Measurements from ENCODE around the gene PRAMEF1.
"Not testable (repeated sequence)": the region's sequence is repeated elsewhere in the genome, so short reads cannot be mapped to it uniquely, and the experiment has no call there.

The PRAMEF1 gene, protein sequence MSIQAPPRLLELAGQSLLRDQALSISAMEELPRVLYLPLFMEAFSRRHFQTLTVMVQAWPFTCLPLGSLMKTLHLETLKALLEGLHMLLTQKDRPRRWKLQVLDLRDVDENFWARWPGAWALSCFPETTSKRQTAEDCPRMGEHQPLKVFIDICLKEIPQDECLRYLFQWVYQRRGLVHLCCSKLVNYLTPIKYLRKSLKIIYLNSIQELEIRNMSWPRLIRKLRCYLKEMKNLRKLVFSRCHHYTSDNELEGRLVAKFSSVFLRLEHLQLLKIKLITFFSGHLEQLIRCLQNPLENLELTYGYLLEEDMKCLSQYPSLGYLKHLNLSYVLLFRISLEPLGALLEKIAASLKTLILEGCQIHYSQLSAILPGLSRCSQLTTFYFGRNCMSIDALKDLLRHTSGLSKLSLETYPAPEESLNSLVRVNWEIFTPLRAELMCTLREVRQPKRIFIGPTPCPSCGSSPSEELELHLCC

DNA sequence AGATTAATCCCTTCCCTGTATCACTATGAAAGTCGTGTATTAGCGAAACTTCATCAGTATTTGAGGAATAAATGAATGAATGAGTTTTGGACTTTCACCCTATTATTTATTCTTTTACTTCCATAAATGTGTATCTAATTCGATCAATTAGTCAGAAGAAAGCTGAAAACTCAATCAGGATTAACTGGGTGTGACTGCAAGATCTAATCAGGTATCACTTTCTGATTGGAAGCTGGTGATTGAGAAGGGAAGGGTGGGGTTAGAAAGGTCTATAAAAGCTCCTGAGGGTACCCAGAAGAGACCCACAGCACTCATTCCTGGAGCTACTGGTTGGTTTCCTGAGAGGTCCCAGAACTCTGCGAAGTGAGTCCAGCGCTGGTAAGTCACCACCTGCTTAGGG, at the start of gene PRAMEF1:
TSS of gene PRAMEF1 (plus strand) at position 301 of the 400 bp plus-strand sequence. CDS start 1,831 bp downstream, outside the sequence.
- in situ Hi-C loops (cut with MboI; ENCODE audit: low sequenced_read_pairs), result not testable (repeated sequence)

DNA sequence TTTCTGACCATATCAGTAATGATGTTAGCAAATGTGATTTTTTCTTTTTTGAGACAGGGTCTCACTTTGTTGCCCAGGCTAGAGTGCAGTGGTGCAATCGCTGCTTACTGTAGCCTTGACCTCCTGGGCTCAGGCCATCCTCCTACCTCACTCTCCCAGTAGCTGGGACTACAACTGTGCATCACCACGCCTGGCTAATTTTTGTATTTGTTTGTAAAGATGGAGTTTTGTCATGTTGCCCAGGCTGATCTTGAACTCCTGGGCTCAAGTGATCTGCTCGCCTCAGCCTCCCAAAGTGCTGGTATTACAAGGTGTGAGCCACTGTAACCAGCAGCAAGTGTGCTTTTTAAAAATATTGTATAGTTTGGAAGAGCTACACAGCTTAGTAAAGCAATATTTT, 49.3 kb upstream of the PRAMEF1 start:
- in situ Hi-C loops (cut with MboI; ENCODE audit: low sequenced_read_pairs), result no loop called here

DNA sequence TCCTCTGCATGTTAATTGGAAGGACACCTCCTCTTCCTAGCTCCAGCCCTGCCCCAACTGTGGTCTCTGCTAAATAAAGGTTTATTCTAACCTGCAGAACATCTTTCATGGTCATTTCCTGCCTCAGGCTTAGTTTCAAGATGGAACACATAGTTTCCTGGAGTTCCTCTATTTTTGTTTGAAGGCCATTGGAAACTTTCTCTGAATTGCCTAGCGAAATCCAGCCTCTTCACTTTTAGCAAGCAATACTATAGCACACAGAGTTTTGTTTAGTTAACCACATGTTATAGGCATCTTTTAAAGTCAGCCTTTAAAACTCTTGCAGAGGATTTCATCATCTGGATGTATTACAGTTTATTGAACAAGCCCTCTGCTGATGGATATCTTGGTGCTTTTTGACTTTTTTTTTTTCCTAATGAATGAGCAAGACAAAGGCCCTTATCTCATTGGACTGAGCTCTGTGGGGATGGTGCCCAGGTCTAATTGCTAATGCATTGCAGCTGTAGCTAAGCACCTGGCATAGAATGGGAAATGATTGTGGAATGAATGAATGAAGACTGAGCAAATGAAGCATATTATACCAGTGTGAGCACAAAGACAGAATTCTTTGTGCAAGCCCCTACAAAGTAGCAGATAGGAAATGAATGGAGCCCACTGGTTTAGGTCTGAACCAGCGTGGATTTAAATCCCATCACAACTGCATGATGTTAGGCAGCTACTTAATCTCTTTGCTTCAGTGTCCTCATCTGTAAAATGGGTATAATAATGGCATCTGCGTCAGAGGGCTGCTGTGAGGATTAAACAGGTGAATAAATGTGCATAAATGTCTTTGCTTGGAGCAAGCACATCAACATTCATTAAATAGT, 45.8 kb upstream of the PRAMEF1 start:
- in situ Hi-C loops (cut with MboI; ENCODE audit: low sequenced_read_pairs), result no loop called here

DNA sequence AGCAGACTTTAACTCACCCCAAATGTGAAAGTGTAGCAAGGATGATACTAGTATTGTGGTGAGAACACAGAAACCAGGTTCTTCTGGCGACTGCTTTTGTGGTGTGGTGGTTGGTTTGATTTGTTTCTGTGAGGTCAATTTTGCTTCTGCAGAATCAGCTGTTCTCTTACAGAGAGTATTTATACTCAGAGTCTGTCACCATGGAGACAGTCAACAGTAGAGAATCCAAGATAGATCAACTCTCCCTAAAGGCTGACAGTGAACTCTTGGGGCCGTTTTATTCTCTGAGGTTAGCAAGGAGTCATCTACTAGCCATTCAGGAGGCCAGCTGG, 45.2 kb upstream of the PRAMEF1 start, which contains the start of gene CFAP107:
TSS of gene CFAP107 (plus strand) at position 209 of the 332 bp plus-strand sequence. CDS start 231 bp downstream, outside the sequence.
- in situ Hi-C loops (cut with MboI; ENCODE audit: low sequenced_read_pairs), result no loop called here

DNA sequence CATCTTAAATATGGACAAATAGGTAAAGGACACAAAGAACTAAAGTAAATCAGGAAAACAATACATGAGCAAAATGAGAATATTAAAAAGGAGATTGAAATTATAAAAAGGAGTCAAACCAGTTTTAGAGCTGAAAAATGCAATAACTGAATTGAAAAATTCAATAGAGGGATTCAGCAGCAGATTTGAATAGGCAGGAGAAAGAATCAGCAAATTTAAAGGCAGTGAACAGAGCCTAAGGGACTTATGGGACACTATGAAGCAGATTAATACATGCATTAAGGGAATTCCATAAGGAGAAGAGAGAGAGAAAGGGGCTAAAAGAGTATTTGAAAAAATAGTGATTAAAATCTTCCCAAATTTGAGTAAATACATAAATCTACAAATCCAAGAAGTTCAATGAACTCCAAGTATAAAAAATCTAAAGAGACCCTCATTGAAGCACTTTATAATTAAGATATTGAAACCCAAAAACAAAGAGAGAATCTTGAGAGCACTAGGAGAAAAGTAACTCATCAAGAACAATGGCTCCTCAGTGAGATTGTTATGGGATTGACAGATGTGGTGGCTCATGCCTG, 42.3 kb upstream of the PRAMEF1 start:
- in situ Hi-C loops (cut with MboI; ENCODE audit: low sequenced_read_pairs), result no loop called here

DNA sequence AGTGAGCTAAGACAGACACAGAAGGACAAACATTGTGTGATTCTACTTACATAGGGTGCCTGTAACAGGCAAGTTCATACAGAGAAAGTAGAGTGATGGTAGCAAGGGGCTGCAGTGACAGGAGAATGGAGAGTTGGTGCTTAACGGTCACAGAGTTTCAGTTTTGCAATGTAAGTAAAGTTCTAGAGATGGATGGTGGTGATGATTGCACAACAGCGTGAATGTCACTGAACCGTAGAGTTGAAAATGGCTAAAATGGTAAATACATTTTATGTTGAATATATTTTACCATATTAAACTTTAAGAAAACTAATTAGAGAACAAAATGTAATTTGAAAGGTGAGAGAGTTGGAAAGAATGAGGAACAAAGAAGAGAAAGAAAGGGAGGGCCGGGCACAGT, 36.5 kb upstream of the PRAMEF1 start:
- in situ Hi-C loops (cut with MboI; ENCODE audit: low sequenced_read_pairs), result no loop called here

DNA sequence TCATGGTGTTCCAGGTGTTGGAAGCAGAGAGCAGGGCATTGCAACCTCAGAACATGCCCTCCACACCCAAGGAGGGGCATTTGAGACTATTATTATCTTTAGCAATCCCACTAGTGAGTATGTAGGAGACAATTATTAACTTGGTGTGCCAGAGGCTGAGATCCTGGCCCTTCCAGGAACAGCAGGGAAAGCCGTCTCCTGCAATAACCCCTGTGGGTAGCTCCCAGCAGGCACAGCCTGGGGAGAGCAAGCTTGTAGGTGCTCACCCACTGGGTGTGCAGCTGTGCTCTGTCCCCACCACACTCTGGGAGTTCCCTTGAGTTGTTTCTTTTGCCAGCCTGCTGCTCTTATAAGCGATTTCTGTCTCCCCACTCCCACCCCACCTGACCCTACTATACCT, 34.9 kb upstream of the PRAMEF1 start:
- in situ Hi-C loops (cut with MboI; ENCODE audit: low sequenced_read_pairs), result no loop called here

DNA sequence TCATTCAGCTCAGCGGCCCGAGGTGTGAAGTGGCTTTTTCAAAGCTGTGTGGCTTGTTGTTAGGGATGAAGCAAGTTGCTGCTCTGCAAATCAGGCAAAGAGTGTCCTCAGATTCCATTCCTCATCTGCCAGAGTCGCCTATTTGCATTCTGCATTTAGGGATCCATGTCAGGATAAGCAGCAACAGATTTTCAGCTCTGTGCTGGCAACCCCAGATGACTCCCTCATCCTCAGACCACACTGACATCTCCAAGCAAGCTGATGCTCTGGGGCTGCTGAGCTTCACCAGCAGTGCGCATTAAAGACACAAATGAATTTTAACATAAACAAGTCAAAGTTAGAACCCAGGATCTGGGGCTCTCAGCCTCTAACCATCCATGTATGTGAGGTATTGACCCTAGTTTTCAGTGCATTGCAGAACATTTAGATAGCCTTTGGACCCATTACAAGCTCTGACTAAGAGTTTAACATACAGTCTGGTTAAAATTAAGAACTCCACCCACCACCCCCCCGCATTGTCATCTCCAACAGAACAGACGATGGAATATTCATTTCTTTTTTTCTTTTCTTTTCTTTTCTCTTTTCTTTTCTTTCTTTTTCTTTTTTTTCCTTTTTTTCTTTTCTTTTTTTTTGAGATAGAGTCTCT, 34.3 kb upstream of the PRAMEF1 start:
- in situ Hi-C loops (cut with MboI; ENCODE audit: low sequenced_read_pairs), result no loop called here

DNA sequence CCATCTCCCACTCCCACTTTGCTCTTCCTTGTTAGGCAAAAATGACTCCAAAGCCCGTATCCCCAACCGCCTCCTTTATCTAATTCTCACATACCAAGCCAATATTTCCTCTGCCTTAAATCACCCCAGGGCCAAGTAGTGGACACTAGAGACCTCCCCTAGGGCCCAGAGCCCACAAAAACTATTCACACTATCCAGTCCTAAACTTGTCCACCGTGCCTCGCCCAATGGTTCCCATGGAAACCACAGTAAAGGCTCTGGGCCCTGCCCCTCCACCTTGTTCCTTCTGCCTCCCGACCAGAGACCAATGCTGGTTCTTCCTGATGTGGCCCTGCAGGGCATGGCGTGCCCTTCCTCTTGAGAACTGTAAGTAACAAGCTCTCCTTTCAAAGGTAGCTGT, 33.4 kb upstream of the PRAMEF1 start:
- in situ Hi-C loops (cut with MboI; ENCODE audit: low sequenced_read_pairs), result no loop called here

DNA sequence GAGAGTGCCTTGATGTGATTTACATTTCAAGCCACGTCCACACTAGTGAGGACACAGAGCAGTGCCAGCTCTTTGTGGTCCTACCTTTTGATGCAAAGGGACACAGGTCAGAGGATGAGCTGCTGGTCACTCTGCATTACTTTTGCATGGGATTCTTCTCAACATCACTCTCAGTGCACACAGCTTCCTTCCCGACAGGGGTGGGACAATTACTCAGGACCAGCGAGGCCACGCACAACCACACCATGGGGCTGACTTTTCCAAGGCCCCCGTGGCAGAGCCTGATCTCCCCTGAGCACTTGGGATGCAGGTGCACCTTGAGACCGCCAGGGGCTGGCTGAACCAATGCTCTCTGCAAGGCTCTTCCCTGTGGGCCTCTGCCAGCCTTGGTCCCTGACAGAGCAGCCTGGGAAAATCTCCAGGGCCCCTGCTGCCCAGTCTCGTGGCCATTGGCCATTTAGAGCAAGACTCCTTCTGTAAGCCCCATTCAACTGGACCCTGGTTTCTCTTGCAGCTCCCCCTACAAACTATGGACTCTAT, 30.9 kb upstream of the PRAMEF1 start:
- in situ Hi-C loops (cut with MboI; ENCODE audit: low sequenced_read_pairs), result no loop called here

DNA sequence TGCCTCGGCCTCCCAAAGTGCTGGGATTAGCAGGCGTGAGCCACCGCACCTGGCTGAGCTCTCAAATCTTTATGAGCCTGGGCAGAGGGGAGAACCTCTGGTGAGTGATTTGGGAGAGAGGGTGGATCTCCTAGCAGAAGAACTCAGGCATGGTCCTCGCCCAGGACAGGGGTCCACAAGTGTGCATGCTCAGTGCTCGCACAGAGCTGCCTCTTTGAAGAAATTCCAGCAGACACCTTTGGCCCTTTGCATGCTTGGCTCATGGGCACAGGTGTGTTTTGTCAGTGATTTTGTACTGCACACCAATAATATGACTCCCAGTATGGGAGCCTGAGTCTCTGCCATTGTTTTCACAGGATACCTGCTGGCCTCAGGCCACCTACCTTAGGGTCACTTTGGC, 29.4 kb upstream of the PRAMEF1 start:
- in situ Hi-C loops (cut with MboI; ENCODE audit: low sequenced_read_pairs), result no loop called here

DNA sequence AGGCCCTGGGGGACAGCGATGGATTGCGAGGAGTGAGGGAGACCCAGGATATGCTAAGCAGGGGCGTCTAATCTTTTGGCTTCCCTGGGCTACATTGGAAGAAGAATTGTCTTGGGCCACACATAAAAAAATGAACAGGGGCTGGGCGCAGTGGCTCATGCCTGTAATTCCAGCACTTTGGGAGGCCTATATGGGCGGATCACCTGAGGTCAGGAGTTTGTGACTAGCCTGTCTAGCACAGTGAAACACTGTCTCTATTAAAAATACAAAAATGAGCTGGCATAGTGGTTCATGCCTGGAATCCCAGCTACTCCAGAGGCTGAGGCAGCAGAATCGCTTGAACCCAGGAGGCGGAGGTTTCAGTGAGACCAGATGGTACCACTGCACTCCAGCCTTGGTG, 28.4 kb upstream of the PRAMEF1 start:
- in situ Hi-C loops (cut with MboI; ENCODE audit: low sequenced_read_pairs), result no loop called here

DNA sequence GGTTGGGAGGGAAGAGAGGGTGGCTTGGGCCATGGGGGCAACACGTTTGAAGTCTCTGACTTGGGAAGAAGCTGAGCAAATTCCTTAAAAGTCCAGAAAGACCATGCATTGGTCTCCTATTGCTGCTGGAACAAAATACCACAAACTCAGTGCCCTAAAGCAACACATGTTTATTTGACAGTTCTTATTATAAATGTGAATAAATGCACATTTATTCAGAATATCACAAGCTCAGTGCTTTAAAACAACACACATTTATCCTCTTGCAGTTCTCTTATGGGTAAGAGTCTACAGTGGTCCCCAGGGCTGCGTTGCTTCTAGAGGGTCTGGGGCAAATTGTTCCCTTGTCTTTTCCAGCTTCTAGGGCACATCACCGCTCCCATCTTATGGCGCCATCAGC, 27.7 kb upstream of the PRAMEF1 start:
- in situ Hi-C loops (cut with MboI; ENCODE audit: low sequenced_read_pairs), result no loop called here

DNA sequence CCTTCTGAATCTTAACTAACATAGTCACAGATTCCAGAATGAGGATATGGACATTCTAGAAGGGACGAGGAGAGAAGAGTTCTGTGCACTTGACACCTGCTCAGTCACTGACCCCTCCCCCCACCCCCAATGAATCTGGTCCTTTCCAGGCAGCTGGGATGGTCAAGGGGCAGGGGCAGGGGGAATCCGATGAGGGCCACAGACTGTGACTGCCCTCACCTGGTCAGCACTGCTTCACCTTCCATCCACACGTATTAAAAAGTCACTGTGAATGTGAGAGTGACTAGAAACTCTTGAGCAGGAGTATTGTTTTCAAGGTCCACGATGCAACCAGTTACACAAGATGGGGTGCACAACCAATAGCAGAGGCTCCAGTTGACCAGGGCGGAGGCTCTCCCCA, 27.2 kb upstream of the PRAMEF1 start:
- in situ Hi-C loops (cut with MboI; ENCODE audit: low sequenced_read_pairs), result no loop called here

DNA sequence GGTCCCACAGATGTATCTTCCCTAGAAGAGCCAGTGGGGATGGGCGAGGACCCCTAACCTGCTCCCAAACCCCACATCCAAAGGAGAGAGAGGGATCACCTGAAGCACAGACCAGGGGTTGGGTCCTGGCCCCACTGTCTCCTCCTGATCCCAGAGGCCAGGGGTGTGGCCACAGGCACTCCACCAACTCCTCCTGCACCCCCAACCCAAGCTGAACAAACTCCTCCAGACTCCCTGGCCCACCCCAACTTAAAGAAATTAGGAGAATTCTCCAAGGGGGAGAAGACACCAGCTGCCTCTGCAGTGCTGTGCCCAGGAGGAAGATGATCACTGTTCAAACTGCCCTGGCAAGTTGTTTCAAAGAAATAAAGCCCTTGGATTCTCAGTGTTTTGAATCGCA, 22.2 kb upstream of the PRAMEF1 start:
- in situ Hi-C loops (cut with MboI; ENCODE audit: low sequenced_read_pairs), result no loop called here

DNA sequence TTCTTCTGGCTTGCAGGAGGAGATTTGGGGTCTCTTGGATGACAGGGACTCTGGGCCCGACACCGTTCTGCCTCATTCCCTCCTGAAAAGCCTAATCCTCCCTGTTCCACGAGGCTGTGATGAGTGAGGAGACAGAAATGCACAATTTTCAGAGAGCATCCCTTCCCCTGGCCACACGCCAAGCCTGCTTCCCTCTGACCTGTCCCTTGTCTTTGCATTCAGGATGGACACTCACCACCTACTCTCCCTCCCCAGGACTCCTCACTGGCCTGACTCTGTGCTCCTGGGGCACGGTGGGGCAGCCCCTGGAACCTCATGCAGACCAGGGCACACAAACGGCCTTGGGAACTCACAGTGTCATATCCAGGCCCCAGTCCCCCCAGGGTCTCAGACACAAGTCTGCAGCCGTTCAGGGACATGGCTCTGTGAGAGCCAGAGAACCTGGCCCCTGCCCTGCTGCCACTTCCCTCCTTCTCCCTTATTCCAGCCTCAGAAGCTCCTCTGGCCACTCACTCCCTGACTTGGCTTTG, 21.2 kb upstream of the PRAMEF1 start:
- in situ Hi-C loops (cut with MboI; ENCODE audit: low sequenced_read_pairs), result no loop called here

DNA sequence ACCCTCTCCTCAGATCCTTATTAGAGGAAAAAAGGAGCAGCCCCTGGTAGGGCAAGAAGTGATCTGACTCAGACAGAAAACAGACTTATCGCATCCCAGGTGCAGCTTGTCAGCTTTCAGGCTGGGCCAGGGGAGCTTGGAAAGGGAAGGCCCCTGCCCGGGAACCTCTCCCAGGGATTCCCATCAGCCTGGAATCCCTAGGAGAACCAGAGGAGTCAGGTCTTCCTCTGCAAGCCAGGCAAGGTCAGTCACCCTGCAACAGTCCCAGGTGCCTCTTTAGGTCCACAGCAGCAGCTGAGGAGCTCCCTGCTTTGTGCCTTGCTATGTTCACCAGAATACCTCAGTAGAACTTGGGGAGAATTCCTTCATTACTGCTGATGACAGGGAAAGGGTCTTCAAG, 20.6 kb upstream of the PRAMEF1 start:
- in situ Hi-C loops (cut with MboI; ENCODE audit: low sequenced_read_pairs), result no loop called here

DNA sequence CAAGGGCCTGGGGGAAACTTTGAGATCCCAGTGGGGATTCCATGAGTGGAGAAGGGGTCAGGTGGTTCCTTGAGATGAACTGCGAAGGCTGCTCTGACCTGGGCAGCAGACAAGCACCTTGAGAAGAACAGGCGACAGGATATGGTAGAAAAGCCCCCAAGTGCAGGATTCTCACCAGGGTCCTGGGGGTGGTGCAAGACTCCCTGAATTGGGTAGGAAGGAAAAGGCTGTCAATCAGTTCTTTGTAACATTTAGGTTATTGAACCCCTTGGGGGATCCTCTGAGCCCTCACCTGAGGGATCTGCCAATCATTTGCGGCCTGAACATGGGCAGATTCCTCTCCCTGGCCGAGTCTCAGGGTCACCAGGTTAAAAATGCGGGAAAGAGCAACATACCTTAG, 20.0 kb upstream of the PRAMEF1 start:
- in situ Hi-C loops (cut with MboI; ENCODE audit: low sequenced_read_pairs), result no loop called here

DNA sequence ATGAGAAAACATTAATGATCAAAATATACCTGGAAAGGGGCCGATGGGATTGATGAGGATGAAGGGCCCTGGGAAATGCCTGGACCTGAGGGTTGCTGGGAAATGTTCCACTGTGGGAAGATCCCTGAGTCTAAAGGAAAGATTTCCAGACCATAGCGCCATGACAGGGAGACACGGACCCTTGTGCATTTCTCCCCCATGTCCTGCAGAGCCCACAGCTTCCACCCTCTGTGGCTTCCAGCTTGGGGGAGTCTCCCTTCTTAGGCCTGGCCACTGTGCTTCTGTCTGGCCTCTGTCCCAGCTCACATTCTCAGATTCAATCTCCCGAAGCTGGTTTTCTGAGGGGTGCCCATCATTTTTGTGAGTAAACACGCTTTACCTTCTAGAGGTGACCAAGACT, 18.7 kb upstream of the PRAMEF1 start:
- in situ Hi-C loops (cut with MboI; ENCODE audit: low sequenced_read_pairs), result no loop called here

DNA sequence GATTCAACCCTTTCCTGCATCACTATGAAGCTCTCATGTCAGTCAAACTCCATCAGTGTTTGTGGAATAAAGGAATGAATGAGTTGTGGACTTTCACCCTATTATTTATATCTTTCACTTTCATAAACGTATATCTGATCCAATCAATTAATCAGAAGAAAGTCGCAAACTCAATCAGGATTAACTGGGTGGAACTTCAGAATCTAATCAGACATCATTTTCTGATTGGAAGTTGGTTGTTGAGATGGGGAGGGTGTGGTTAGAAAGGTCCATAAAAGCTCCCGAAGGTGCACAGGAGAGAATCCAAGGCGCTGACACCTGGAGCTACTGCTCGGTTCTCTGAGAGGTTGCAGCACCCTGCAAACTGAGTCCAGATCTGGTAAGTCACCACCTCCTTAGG, 17.8 kb upstream of the PRAMEF1 start, which contains the start of gene PRAMEF12:
TSS of gene PRAMEF12 (plus strand) at position 301 of the 400 bp plus-strand sequence. CDS start 1,130 bp downstream, outside the sequence.
- in situ Hi-C loops (cut with MboI; ENCODE audit: low sequenced_read_pairs), result no loop called here
